Gastrocnemius medialis (tissue), 4 donors: Measurements from ENCODE around the gene ZNF654. TPM values are rescaled to one million over a fixed set of nuclear protein-coding genes. Genes with fewer than 3 reads are reported as not detected.
A peak's percentile ranks its signal among the peaks of the same experiment; 100 is the strongest.

Experiments used
- ATAC-seq, 2 donors: fragments of 150-250 bp; one replicate each; pipeline ENCODE4 v1.9.1; 2016
- DNase-seq, 2 donors: peaks; one replicate each; pipeline ENCODE4 v3.0.0-alpha.2; 2019
- H3K27ac ChIP-seq, 4 donors: fragments of 200-600 bp; sonication (generic); 1 replicate in 1 of 4; 2 replicates in 3 of 4; pipeline ENCODE4 v1.5.1; 2016 to 2018; ENCODE audit warnings: mild to moderate bottlenecking in 2 of 4, moderate library complexity in 1 of 4
- H3K27me3 ChIP-seq, 3 donors: fragments of 200-600 bp; sonication (generic) in 2 of 3; 1 replicate in 1 of 3; 2 replicates in 2 of 3; pipeline versions ENCODE4 v1.5.1 to v1.6.0; 2016 to 2019; ENCODE audit warnings: mild to moderate bottlenecking in 1 of 3, moderate library complexity in 1 of 3
- H3K36me3 ChIP-seq, 2 donors: fragments of 200-600 bp; sonication (generic) in 1 of 2; one replicate each; pipeline ENCODE4 v1.5.1; 2017 to 2018
- H3K4me1 ChIP-seq, 2 donors: fragments of 200-600 bp; sonication (generic) in 1 of 2; one replicate each; pipeline ENCODE4 v1.5.1; 2016 to 2017; ENCODE audit warnings: mild to moderate bottlenecking in 2 of 2
- H3K4me3 ChIP-seq, 4 donors: fragments of 200-600 bp; sonication (generic) in 3 of 4; 1 replicate in 1 of 4; 2 replicates in 3 of 4; pipeline ENCODE4 v1.5.1; 2016 to 2019; ENCODE audit warnings: mild to moderate bottlenecking in 2 of 4
- H3K9me3 ChIP-seq, 3 donors: fragments of 200-600 bp; sonication (generic) in 2 of 3; 1 replicate in 1 of 3; 2 replicates in 2 of 3; pipeline ENCODE4 v1.5.1; 2016 to 2019
- POLR2A ChIP-seq, 2 donors: fragments of 450-650 bp; IDR thresholded peaks; one replicate each; pipeline ENCODE4 v1.6.1; 2017; ENCODE audit warnings: antibody characterized with exemption in 2 of 2, mild to moderate bottlenecking in 2 of 2, moderate library complexity in 2 of 2
- in situ Hi-C, 4 donors: fragments of 200-750 bp; cut with MboI; loops; one replicate each; pipeline versions ENCODE4 v1.15.0 to v1.8.0; 2017; ENCODE audit warnings: low sequenced_read_pairs in 4 of 4
- intact Hi-C: fragments of 100-400 bp; cut with DNase I; formaldehyde crosslinking; loops from one replicate; pipeline ENCODE4 v1.15.1; 2023; ENCODE audit warnings: low total_unique reads
- total RNA-seq, 4 donors: library from RNA; depleted of rRNA; stranded (reverse); fragments of >200 nt; gene quantifications; one replicate each; pipeline versions ENCODE4 v1.1.0 to v1.2.3, GENCODE V29; 2016
- TF ChIP-seq, protein P1 (sequence below), 5 experiments: fragments of 450-650 bp in 3 of 5; fragments of 200-600 bp in 2 of 5; sonication (generic) in 2 of 5; IDR thresholded peaks in 4 of 5; conservative IDR thresholded peaks in 1 of 5; 1 replicate in 4 of 5; 2 replicates in 1 of 5; pipeline ENCODE4 v1.5.1; 2016 to 2019; ENCODE audit warnings: antibody characterized with exemption in 5 of 5, mild to moderate bottlenecking in 3 of 5, moderate library complexity in 3 of 5

Gene ZNF654
- total RNA-seq, 4 donors from 2014 or later, result 7.8 to 12.5 (median 9.8) TPM

DNA sequence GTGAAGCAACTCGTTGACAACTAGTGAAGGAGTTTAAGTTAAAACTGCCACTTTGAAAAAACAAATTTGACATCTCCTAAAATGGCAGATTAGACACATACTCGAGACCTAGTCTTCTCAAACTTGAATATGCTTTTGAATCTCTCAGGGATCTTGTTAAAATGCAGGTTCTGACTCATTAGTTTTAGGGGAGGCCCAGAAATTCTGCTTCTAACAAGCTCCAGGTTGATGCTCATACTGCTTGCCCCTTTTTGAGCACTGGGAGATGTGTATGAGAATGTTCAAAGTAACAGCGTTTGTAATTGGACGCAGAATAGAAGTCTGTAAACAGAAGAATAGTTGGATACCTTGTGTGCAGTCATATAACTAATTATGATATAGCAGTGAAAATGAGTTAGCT lies 92.3 kb downstream of the ZNF654 start:
- Histone ChIP-seq H3K9me3 (no peaks in the 10 kb centered on the region), H3K36me3 (peaks cover 0 to 30% of the 10 kb centered on the region in 2 donors), H3K27me3 (no peaks in the 10 kb centered on the region), H3K27ac (no peak overlapping the region), H3K4me1 (peaks cover 15 to 18% of the 10 kb centered on the region in 2 donors), H3K4me3 (peak overlapping the region; percentile 18 to 96 (median 90))
- DNase-seq (no peak), ATAC-seq (no peak)
- no peak for TF ChIP-seq POLR2A (IDR thresholded peaks at IDR 0.05)
- TF ChIP-seq, protein P1, sequence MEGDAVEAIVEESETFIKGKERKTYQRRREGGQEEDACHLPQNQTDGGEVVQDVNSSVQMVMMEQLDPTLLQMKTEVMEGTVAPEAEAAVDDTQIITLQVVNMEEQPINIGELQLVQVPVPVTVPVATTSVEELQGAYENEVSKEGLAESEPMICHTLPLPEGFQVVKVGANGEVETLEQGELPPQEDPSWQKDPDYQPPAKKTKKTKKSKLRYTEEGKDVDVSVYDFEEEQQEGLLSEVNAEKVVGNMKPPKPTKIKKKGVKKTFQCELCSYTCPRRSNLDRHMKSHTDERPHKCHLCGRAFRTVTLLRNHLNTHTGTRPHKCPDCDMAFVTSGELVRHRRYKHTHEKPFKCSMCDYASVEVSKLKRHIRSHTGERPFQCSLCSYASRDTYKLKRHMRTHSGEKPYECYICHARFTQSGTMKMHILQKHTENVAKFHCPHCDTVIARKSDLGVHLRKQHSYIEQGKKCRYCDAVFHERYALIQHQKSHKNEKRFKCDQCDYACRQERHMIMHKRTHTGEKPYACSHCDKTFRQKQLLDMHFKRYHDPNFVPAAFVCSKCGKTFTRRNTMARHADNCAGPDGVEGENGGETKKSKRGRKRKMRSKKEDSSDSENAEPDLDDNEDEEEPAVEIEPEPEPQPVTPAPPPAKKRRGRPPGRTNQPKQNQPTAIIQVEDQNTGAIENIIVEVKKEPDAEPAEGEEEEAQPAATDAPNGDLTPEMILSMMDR (IDR thresholded peaks at IDR 0.05 in 4 of 5, conservative IDR thresholded peaks at IDR 0.05 in 1 of 5), result no peak
- in situ Hi-C loops, result no loop called here
- intact Hi-C loops, result no loop called here

DNA sequence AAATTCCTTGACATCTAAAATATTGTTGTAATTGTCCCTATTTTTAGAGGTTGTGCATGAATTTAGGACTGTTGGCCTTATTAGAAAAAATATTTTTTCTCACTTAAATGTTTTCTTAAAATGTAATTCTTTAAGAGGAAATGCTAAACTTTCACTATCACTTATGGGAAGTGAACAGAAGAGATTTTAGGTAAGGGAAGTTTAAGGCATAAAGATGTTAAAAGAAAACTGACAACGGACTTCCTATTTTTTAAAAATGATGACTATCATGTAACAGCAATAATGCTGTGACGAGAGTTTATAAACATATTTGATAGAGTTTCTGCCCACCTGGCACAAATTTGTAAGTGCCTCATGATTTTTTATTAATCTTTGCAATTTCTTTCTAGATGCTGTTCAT lies 93.8 kb downstream of the ZNF654 start:
- intact Hi-C loops, result no loop called here
- Histone ChIP-seq H3K9me3 (no peaks in the 10 kb centered on the region), H3K4me3 (no peak overlapping the region), H3K4me1 (peaks cover 18 to 25% of the 10 kb centered on the region in 2 donors), H3K36me3 (peaks cover 0 to 41% of the 10 kb centered on the region in 2 donors), H3K27me3 (no peaks in the 10 kb centered on the region), H3K27ac (no peak overlapping the region)
- no peak for TF ChIP-seq POLR2A (IDR thresholded peaks at IDR 0.05)
- TF ChIP-seq, protein P1 (IDR thresholded peaks at IDR 0.05 in 4 of 5, conservative IDR thresholded peaks at IDR 0.05 in 1 of 5), result no peak
- no peak for DNase-seq
- ATAC-seq, result no peak
- in situ Hi-C loops, result no loop called here

DNA sequence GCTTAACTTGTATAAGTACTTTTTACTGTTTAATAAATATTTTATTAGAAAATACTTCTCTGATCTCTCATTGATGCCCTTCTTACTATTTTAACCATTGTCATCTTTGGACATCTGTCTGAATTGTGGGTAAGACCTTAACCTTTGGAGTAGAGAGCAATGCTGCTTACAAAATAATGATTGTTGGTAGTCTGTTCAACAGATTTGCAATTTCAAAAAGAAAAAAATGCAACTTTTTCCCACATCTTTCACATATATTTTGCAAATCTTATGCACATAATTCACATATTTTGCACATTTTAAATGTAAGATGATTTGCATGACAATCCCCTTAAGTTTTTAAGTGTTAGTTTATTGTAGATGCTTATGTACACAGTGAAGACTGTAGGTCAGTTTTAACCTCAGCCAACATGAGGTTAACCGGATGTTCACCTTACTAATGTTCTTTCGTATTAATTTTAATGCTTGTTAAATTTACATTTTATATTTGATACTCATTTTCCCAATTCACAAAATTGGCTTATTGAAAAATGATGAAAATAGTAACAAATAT lies 107.4 kb downstream of the ZNF654 start:
- no peak overlapping the region for H3K4me3 ChIP-seq
- in situ Hi-C loops (no loop called here), intact Hi-C loops (no loop called here)
- DNase-seq, result no peak
- TF ChIP-seq, protein P1 (IDR thresholded peaks at IDR 0.05 in 4 of 5, conservative IDR thresholded peaks at IDR 0.05 in 1 of 5), result no peak
- no peak for TF ChIP-seq POLR2A (IDR thresholded peaks at IDR 0.05)
- peaks cover 0 to 5% of the 10 kb centered on the region in 2 donors for H3K36me3 ChIP-seq
- H3K9me3 ChIP-seq, result no peaks in the 10 kb centered on the region
- H3K27me3 ChIP-seq, result no peaks in the 10 kb centered on the region
- no peak for ATAC-seq
- H3K27ac ChIP-seq, result no peak overlapping the region
- no peaks in the 10 kb centered on the region for H3K4me1 ChIP-seq

DNA sequence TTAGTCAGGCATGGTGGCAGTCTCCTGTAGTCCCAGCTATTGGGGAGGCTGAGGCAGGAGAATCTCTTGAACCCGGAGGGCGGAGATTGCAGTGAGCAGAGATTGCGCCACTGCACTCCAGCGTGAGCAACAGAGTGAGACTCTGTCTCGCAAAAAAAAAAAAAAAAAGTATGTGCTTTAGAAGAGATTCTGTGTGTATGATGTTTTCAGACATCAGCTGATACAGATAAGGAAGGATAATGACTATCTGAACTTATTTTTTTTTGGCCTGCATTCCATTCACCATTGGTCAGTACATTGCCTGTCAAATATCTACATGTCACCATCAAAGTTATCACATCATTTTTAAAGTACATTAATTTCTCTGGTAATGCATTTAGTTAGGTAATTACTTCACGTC lies 108.1 kb downstream of the ZNF654 start:
- Histone ChIP-seq H3K27ac (no peak overlapping the region), H3K9me3 (no peaks in the 10 kb centered on the region), H3K36me3 (peaks cover 0 to 4% of the 10 kb centered on the region in 2 donors), H3K27me3 (no peaks in the 10 kb centered on the region), H3K4me1 (no peaks in the 10 kb centered on the region), H3K4me3 (no peak overlapping the region)
- in situ Hi-C loops (no loop called here), intact Hi-C loops (no loop called here)
- no peak for ATAC-seq
- TF ChIP-seq, protein P1 (IDR thresholded peaks at IDR 0.05 in 4 of 5, conservative IDR thresholded peaks at IDR 0.05 in 1 of 5), result no peak
- TF ChIP-seq POLR2A (IDR thresholded peaks at IDR 0.05), result no peak
- no peak for DNase-seq

DNA sequence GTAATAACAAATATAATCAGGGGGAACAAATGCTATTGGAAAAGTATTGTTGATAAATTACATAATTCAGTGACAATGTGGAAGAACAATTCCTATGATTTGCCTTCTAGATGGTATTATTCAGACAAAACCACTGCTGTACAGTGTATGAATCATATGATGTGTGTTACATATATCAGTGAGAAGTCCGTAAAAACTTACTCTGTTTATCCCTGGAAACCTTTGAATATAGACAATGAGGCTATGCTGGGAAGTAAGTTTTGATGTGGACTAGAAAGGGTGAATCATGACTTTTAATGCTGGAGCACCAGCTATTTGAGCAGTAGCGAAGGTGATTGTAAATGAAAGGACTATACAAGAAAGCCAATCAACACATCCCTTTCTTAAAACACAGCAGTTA lies 108.6 kb downstream of the ZNF654 start:
- H3K4me1 ChIP-seq, result no peaks in the 10 kb centered on the region
- no peak overlapping the region for H3K27ac ChIP-seq
- no peaks in the 10 kb centered on the region for H3K9me3 ChIP-seq
- H3K36me3 ChIP-seq, result no peaks in the 10 kb centered on the region
- no peak overlapping the region for H3K4me3 ChIP-seq
- ATAC-seq, result no peak
- H3K27me3 ChIP-seq, result no peaks in the 10 kb centered on the region
- no peak for DNase-seq
- intact Hi-C loops, result no loop called here
- in situ Hi-C loops, result no loop called here
- no peak for TF ChIP-seq POLR2A (IDR thresholded peaks at IDR 0.05)
- TF ChIP-seq, protein P1 (IDR thresholded peaks at IDR 0.05 in 4 of 5, conservative IDR thresholded peaks at IDR 0.05 in 1 of 5), result no peak
